ENCODE data around the gene IGFL2. TPM values are rescaled to one million over a fixed set of nuclear protein-coding genes. Genes with fewer than 3 reads are reported as not detected.
A peak's percentile ranks its signal among the peaks of the same experiment; 100 is the strongest.
"Not testable (repeated sequence)": the region's sequence is repeated elsewhere in the genome, so short reads cannot be mapped to it uniquely, and the experiment has no call there.

Gene IGFL2
- not detected in 2 replicates for total RNA-seq

- no peak for DNase-seq
Observed at GRCh38 chr19:46147791-46148288, at the start of gene IGFL2. Gene IGFL2 (plus strand): TSS chr19:46148238. CDS start chr19:46148279, 41 bp downstream.

GRCh38 chr19:46100344-46100743 lies 47.7 kb upstream of the IGFL2 start:
- DNase-seq = no peak

GRCh38 chr19:46101293-46101692 lies 46.7 kb upstream of the IGFL2 start:
- no peak for DNase-seq

- DNase-seq = not testable (repeated sequence)
Observed at GRCh38 chr19:46102333-46102732, 45.7 kb upstream of the IGFL2 start.

GRCh38 chr19:46107371-46107770 lies 40.7 kb upstream of the IGFL2 start:
- DNase-seq = no peak

- no peak for DNase-seq
Observed at GRCh38 chr19:46109876-46110275, 38.2 kb upstream of the IGFL2 start.

- no peak for DNase-seq
Observed at GRCh38 chr19:46111376-46111775, 36.7 kb upstream of the IGFL2 start.

GRCh38 chr19:46112527-46112926 lies 35.5 kb upstream of the IGFL2 start:
- no peak for DNase-seq

GRCh38 chr19:46113726-46114125 lies 34.3 kb upstream of the IGFL2 start:
- DNase-seq = no peak

- DNase-seq = no peak
Observed at GRCh38 chr19:46115396-46116106, 32.5 kb upstream of the IGFL2 start.

GRCh38 chr19:46116121-46116520 lies 31.9 kb upstream of the IGFL2 start:
- no peak for DNase-seq

- DNase-seq = no peak
Observed at GRCh38 chr19:46118136-46118535, 29.9 kb upstream of the IGFL2 start.

GRCh38 chr19:46124638-46125115 lies 23.4 kb upstream of the IGFL2 start, which contains the start of gene IGFL3:
Gene IGFL3 (minus strand): TSS chr19:46124688. CDS start chr19:46124649, 39 bp downstream.
- DNase-seq = no peak

- DNase-seq = no peak
Observed at GRCh38 chr19:46125447-46125846, 22.6 kb upstream of the IGFL2 start.

- DNase-seq = no peak
Observed at GRCh38 chr19:46126086-46126580, 21.9 kb upstream of the IGFL2 start.

GRCh38 chr19:46131485-46132143 lies 16.4 kb upstream of the IGFL2 start:
- peak; percentile 33 for DNase-seq

- DNase-seq = no peak
Observed at GRCh38 chr19:46132508-46133100, 15.4 kb upstream of the IGFL2 start.

GRCh38 chr19:46133101-46133627 lies 14.9 kb upstream of the IGFL2 start:
- DNase-seq = peak; percentile 98

- no peak for DNase-seq
Observed at GRCh38 chr19:46133777-46134241, 14.2 kb upstream of the IGFL2 start.

- DNase-seq = no peak
Observed at GRCh38 chr19:46134527-46134926, 13.5 kb upstream of the IGFL2 start.

- DNase-seq = no peak
Observed at GRCh38 chr19:46137915-46138473, 10.0 kb upstream of the IGFL2 start.

- no peak for DNase-seq
Observed at GRCh38 chr19:46141421-46141820, 6.6 kb upstream of the IGFL2 start.

GRCh38 chr19:46142294-46142693 lies 5.7 kb upstream of the IGFL2 start:
- no peak for DNase-seq

Data from dermis blood vessel endothelial cell (primary cell).